GM19467 (cell line): ENCODE measurements around the gene KRT2.

ENCODE experiments used
- ATAC-seq: cut with Tn5 transposase; IDR thresholded peaks from one replicate; pipeline ENCODE4 v1.9.1; 2021; ENCODE audit warnings: mild to moderate bottlenecking, moderate library complexity; ENCODE audit not compliant: unreplicated experiment

The KRT2 gene

DNA sequence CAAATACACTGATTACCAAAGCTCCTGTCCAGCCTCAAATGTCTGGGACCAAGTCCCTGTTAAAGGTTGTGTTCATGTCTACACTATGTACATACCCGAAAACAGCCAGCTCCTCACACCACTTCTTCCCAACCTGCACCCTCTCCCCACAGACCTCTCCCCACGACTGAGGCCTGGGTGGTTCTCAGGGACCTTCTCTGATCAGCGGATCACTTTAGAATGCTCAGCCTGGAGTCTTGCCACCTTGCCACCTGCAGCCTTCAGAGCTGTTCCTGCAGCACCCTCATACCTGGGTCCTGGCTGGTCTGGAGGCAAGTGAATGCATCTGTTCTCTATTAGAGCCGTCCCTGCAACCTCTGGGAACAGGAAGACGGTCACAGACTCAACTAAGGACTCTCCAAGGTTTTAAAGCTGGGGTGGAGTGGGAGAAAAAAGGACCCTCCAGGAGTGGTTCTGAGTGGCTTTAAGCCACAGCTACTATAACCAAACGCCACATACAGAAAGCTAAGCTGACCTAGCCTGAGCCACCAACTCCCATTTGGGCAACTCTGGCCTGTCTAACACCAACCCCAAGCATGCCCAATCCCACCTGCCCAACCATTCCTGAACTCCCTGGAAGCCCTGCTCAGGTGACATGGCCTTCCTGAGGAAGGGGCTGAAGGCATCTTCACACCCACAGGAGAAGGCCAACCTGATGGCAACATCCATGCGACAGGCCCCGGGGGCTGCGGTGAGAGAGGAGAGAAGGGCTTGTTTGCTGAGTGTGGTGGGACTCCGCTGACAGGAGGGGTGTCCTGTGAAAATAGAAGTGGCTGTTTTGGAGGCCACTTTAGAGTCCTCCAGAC is 8.6 kb downstream of the KRT2 start:
- no peak for ATAC-seq

DNA sequence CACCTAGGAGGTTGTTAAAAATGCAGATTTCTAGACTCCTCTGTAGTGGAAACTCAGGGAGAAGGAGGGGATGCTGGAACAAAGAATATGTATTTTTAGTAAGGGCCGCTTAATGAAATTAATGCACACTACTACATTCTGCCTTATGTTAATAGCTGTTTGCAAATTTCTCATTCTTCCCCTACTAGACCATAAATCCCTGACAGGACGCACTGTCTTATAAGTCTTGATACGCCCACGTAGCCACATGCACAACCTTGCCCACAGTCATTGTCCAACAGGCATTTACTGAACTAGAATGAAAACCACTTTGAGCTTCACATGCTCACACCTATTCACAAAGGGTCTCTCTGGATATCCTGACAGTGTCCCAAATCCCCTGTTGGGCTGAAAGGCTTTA is 10.5 kb downstream of the KRT2 start:
- no peak for ATAC-seq

DNA sequence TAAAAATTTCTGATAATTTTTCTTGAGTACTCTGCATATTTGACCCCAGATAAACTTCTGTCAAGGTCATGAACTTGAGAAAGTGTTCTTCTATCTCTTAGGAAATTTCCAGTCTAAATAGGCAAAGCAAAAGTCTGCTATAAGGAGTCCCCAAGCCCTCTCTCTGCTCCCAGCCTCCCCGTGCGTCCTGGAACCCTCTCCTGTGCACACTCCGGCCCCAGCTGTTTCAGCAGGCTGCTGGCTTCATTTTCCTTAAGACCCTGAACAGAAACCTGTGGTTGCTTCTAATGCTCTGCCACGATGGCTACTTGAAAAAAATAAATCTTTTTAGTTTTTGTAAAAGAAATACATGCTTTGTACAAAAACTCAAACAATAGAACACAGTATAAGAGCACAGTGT is 14.7 kb downstream of the KRT2 start:
- no peak for ATAC-seq

DNA sequence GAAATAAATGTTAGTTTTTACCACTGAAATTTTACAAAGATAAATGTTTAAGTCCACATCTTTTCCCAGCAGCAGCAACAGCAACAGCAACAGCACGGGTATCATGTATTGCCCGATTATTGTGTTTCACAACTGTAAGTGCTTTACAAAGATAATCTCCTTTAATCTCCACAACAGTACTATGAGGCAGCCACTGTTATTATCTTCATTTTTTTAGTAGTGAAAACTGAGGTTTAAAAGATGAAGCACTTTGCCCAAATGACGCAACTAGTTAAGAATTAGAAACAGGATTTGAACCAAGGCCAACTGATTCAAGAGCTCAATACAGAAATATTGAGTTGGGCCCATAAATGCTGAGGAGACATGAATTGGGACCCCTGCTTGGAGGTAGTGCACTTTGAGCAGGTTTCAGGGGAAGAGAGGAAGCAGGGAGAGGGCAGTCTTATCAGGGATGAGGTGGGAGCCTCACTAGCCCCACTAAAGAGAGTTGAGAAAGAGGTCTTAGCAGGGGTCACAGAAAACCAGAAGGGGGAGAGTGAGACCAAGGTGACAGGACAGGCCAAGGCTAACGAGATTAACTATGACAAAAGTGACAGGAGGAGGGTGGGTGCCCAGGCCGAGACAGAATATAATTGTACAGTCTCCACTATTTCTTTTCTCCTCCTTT is 15.3 kb downstream of the KRT2 start:
- ATAC-seq, result no peak

DNA sequence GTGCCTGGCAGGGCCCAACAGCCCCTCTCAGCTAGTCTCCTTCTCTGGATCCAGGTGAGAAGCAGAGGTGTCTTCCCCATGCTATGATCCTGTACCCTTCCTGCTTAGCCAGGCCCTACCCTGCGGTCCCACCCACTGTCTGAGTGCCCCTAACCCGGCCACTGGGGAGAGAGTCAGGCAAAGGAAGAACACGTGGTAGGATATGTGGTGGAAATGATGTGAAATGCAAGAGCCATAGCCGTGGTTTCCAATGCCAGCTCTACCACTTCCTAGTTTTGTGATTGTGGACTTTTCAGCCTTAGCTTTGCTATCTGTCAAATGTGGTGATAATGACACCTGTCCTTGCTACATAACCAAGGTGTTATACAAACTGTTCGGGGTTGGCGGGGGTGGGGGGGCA is 15.8 kb downstream of the KRT2 start:
- ATAC-seq, result no peak

DNA sequence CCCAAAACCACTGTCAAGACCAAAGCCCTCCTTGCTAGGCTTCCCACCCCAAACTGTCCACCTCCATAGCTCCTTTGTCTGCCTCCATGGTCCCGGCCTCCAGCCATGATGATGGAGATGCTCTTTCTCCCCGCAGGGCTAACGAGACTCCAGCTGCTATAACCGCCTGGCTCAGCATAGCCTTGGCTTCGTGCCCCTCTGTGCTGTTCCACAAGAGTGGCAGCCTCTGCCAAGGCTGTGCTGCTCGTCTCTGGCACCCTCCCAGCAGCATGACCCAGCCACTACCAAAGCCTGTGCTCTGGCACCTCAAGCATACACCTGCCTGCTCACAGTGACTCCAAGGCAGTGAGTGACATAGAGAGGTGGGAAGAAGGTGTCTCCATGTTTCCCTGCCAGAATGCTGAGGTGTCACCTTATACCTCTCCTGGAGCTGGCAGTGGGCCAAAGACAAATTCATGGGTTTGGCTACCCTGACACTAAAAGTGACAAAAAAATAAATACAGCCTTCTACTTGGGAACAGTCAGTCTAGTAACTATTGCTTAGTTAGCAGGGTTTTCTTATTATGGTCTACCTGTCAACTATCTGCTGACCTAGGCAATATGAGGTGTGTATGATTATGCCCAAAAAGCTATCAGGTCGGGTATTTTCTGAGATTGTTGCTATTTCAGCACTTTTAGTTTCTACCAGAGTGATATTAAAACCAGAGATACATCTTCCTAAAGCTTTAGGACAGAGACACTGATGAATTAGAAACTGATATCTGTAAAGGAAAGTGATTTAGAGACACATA is 17.6 kb downstream of the KRT2 start:
- ATAC-seq, result no peak

DNA sequence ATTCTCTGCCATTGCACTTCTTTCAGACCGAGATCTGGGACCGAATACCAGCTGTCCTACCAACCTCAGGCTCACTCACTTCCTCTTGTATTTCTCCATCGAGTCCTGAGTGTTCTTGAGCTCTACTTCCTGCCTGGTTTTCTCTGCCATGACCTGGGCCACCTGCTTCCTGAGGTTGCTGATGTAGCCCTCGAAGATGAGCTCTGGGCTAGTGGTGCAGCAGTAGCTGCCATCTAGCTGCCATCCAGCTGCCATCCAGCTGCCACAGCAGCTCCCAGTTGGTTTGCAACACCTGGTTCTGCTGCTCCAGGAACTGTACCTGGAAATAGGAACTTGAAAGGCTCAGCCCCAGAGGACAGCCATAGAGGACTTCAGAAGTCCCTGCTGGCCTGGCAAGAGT is 18.6 kb downstream of the KRT2 start:
- ATAC-seq, result no peak

DNA sequence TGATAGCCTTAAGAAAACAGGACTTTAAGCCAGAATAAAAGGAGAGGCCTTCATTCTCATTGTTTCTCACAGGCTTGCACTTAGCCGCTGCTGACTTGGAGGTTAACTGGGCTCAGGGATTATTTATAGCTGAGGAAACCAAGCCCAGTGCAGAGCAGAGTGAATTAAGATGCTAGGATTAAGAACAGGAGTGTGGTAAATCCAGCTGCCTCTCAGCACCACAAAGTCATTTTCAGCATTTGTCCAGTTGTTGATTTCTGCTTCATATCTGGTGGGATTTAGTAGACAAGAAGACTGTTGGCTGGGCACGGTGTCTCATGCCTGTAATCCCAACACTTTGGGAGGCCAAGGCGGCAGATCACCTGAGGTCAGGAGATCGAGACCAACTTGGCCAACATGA is 19.4 kb downstream of the KRT2 start:
- ATAC-seq, result no peak

DNA sequence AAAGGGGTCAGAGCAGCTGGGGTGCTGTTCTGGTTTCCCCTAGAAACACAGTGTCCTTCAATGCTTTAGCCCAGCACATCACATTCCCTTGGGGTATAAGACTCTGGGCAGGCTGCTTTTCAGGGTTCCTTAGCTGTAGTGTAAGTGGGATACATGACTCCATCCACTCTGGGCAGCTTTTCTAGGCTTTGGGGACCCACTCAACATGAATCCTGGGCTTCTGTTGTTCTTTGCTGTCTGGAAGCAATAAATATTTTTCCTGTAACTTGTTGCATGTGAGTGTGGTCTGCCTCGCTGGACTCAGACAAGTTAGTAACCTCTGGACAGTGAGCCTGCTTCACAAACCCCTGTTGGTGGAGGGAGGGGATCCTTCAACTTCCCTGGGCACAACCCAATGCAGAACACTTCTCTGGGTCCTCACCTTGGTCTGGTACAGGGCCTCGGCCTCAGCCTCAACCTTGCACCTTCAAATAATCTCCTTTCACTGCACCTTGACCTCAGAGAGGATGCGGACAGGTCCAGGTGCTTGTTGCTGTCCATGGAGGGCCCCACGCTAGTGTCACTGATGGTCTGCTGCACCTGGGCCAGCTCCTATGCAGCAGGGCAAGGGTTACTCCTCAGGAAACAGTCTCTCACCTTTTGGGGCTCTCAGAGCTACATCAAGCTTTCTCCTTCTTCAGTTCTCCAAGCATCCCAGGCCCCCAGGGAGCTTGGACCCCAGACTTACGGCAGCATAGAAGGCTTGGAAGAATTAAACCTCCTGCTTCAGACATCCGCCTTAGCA is 20.1 kb downstream of the KRT2 start:
- ATAC-seq, result no peak

DNA sequence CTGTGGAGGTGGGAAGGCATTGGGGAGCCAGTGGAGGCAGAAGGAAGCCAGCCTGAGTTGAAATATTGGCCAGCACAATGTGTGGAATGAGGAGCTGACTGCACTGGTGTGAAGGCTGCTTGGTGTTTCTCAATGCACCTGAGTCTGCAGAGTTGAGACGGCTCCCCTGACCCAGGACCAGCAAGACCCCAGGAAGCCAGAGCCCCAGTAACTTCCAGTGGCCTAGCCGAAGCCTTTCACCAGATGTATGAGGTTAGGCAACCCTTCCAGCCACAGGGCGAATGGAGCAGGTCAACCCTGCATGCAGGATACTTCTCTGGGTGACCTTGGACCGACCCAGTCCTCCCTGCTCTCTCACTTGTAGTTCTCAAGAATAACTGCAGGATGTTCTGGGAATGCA is 20.7 kb downstream of the KRT2 start:
- no peak for ATAC-seq

DNA sequence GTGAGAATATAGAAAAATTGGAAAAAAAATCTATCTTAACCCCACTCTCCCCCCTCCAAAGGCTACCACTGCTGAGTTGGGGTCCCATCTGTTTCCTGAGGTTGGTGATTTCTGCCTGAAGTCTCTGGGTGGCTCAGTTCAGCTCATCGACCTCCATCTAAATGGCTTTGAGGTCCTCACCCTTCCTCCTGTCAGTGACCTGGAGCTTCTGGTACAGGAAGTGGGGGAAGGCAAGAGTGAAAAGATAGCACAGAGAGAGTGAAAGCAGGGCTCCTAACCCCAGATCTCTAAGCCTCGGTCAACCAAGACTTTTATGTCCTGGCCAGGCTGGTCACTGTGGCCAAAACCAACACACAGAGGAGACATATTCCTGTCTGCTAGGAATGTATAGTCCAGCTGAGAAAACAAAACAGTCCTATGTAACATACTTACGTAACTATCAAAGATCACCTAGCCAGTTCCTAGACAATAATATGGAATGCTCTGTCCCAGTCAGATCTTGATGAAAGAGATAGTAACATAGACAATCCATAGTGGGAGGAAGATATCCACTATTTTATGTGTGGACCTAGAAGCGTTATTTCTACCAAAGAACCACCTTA is 21.3 kb downstream of the KRT2 start:
- ATAC-seq, result no peak

DNA sequence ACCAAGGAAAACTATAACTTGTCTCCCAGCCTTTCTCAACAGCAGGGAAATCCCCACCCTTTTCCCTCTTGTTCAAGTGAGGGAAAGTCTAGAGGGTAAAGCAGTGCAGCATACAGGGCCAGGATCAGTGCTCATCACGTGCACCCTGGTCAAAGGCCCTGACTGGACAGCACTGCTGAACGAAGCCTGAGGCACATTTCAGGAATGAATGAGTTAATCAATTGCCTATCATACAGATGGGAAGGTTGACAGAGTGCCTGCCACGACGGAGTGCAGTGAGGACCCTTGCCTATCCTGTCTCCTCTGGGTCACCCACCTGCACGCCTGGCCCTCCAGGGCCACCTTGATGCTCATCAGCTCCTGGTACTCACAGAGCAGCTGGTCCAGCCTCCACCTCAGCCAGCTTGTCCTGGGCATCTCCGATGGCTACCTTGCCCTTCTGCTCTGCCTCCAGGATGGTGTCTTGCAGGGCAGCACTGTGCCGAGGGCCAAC is 22.0 kb downstream of the KRT2 start:
- no peak for ATAC-seq

DNA sequence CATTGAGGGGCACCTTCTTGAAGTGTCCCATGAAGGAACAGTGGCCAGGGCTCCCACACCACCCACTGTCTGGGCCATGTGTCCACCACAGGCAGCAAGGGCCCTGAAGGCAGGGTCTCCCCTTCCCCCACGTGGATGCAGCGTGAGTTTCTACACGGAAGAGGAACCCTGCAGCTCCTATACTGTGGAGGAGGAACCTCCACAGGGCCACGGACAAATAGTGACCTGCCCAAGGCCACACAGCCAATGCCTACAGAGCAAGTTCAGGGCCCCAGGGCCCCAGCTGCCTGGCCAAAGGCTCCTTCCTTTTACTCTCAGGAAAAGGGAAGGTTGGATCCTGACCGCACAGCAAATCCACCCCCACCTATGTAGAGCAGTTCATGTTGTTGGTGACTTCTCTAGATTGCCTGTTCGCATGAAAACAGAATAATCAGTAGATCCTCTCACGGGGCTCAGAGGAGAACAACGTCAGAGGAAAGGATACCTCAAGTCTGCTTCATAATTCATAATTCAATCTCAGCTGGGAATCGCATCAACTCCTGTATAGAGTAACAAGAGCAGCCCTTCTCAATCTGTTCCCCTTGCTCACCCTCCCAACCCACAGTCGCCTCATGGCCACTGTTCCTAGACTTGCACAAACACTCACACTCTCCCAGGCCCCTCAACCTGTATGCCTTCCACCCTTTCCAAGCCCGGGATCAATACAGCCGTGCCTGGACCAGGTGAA is 22.6 kb downstream of the KRT2 start:
- ATAC-seq, result no peak

DNA sequence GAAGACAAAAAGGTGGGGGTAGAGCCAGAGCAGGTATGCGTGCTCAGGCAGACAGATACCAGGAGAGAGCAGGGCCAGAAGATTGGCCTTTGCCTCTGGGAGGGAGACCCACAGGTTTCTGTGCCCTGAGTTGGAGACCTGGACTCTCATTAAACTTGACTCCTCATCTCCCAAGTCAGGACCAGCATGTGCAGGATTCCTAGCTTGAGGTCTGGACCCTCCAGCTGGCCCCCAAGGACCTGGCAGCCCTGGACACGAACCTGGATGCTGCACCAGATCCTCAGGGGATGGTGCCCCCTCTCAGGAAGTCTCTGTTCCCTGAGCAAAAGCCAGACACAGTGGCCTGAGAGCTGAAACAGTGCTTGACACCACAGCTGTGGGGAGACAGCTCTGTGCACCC is 23.2 kb downstream of the KRT2 start:
- ATAC-seq, result no peak

DNA sequence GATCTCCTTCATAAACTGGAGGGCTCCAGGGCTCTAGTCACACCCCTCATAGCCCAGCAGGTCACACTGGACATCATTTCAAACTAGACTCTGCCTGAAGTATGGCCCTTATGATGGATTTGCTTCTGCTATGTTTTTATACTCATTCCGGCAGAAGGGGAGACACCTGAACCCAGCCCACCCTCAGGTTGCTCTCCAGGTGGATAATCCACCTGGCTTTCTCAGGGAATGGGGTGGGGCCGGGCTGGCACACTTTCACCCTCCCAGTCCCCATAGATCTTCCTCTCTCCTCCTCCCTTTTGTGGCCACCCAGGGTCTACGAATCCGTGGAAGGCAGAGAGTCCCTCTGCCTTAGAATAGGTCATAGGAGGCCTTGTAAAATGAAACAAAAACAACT is 23.9 kb downstream of the KRT2 start:
- no peak for ATAC-seq

DNA sequence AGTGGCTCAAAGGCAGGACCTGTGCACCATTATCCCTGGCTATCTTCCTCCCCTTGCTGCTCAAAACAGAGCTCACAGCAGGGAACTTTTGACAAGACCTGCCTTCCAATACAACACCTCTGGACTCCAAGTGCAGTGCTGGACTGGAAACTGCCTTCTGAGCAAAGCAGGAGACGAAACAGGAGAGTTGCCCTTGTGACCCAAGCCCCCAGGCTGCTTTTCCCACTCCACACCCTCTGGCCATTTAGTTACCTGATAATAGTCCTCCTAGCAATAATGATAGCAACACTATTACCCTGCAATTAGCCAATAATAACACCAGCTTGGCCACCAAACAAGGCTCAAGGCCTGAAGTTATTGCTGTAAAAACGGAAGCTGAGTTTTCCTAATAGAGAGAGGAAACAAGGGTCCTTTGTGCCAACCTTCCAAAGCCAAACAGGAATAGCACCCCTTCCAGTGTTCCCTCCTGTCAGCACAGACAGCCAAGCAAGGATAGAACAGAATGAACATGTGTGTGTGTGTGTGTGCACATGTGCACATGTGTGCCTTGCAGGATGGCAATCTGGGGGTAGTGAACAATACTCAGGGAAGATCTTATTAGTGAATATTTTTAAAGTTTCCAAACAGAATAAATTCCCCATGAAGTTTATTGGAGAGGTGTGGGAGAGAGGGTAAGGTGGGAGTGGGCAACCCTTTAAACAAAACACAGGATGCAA is 24.5 kb downstream of the KRT2 start:
- no peak for ATAC-seq

DNA sequence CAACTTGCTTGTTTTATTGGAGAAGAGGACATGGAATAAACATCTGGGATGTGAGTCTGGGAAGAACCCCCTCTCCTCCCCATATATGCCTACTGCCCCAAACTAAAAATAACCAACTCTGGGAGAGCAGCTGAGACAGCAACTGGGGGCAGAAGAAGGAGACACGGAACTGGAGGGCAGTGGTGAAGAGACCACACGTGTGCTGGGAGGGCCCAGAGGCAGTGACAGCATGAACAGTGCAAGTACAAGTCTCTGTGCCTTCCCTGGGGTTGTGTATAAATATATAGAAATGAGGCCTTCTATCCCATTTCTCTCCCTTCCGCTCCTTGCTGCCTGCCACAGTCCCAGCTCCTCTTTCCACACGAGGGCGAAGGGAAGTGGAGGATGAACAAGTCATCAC is 29.7 kb downstream of the KRT2 start:
- no peak for ATAC-seq

DNA sequence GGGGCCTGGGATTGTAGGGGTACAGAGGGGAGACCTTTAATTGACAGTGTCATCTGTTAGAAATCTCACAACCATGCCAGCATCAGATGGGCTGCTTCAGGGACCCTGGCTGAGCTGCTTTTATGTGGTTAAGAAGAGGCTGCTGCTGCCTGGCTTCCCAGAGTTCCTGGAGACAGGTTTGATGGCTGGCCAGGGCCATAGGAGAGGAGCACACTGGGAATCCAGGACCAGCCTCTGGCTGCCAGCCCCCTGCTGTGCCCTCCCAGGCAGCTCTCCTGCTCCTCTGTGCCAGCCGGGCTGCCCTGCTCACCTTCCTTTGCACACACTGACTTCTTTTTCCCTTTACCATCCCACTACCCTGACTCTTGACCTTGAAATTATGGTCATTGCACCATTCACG is 33.1 kb downstream of the KRT2 start:
- ATAC-seq, result no peak

DNA sequence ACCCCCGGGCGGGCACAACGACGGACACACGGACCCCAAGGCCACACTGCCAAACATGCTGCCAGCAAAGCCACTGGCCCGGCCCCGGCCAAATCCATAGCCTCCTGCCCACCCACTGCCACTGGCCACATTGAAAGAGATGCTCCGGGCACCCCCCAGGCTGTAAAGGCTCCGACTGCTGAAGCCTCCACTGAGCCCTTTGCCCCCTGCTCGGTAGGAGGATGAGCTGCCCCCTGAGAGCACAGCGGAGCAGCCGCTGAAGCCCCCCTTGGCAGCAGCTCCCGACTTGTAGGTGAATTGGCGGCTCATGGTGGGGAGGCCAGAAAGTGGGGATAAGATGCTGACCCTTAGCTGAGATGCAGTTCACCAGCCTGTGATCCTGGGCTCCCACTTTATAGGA is 33.8 kb downstream of the KRT2 start, which contains the start of gene KRT73:
Gene KRT73, minus strand, starts transcription at position 344 of the 400 bp plus-strand sequence. Its CDS starts 35 bp downstream, at position 309.
- ATAC-seq, result no peak
